ENCODE results near the gene RACK1.
A peak's percentile ranks its signal among the peaks of the same experiment; 100 is the strongest.
"Not testable (repeated sequence)": the region's sequence is repeated elsewhere in the genome, so short reads cannot be mapped to it uniquely, and the experiment has no call there.

Gene RACK1

DNA sequence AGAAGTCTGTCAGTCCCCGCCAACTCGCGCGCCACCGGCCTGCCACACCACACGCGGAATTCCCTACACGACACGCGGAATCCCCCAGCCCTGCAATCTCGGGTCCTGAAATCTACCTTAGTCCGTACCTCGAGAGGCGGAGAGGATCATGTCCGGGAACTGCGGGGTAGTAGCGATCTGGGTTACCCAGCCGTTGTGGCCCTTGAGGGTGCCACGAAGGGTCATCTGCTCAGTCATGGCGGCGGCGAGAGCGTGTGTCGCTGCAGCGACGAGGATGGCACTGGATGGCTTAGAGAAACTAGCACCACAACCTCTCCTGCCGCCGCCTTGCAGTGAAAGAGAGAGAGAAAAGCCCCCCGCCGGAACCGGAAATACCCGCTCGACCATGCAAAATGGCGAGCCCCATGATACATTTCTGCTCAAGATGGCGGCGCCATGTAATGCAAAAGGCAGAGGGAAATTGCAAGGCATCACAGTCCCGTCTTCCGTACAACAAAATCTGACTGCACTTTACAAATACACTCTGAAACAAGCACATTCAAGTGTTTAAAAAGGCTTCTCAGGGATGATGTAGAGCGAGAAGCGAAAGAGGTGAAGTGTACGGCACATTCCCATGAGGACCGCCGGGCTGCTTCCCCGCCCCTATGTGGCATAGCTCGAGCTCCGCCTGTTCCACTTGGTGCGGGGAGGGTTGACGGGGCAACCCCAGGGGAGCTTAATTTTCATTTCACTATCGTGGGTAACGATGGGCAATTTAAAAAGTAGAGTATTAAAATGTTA lies at the start of gene RACK1:
TSS of gene RACK1 (minus strand) at position 343 of the 780 bp plus-strand sequence. CDS start at position 237, 106 bp downstream.
- peak within 1 kb of the TSS; percentile 91 for H3K4me3 ChIP-seq
- no peak for TF ChIP-seq EZH2 (IDR thresholded peaks at IDR 0.05)
- peak; percentile 98 for TF ChIP-seq POLR2AphosphoS5 (IDR thresholded peaks at IDR 0.05; ENCODE audit: borderline replicate concordance, low read depth, low read length)
- TF ChIP-seq FOXP2 (optimal IDR thresholded peaks at IDR 0.05; ENCODE audit: control extremely low read depth, extremely low read length, insufficient read depth): no peak
- H3K36me3 ChIP-seq (ENCODE audit: insufficient read depth, low read length): peaks cover 53% of the 10 kb centered on the region
- no peaks in the 10 kb centered on the region for H3K9me3 ChIP-seq (ENCODE audit: low read depth, low read length)
- DNase-seq (ENCODE audit: low read depth, low spot score): peak; percentile 83
- H3K9ac ChIP-seq (ENCODE audit: insufficient read length): peak within 1 kb of the TSS; percentile 99
- peak within 1 kb of the TSS; percentile 99 for H3K27ac ChIP-seq

DNA sequence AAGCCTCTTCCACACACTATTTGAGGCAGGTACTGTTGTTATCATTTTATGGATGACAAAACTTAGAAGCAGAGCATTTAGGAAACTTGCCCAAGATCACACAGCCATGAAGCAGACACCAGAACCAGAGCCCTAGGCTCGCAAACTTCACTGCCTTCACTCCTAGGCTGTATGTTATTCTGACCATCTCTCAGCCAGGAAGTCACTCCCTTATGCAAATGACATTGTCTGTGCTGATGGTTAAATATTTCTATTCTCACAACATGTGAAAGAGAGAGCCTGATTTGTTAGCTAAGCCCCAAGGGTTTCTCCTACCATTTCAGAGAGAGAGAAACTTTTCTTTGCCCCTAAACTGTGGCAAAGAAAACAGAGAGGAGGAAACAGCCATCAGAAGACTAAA lies 43.6 kb upstream of the RACK1 start:
- not testable (repeated sequence) for H3K9ac ChIP-seq (ENCODE audit: insufficient read length)

DNA sequence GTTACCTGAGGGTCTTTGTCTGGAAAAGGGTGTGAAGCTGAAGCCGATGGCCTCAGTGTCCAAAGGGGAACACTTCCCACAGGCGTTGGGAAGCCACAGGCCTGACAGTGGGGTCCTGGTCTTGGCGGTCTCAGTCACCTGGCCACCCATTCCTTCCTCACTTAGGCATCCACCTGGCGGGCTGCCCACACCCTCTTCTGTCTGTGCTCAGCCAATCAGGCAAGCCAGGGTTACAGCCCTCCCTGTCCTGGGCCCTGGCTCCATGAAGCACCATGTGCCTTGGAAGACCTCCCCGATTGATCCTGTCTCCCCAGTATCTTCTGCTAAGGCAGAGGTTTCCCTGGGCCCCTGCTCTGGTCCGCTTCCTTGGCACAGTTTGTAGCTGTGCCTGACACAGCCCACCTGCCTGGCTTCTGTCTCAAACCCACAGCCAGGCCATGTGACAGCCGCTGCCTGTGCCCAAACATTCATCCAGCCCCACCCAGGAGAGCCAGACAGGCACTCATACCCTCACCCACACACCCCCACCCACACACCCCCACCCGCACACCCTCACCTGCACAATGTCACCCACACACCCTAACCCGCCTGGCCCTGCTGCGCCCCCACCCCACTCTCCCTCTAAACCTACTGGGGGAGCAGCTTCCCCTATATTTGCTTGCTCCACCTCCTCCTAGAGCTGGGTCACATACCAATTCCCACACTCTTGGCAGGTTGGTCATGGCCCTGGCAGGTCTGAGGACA lies 42.4 kb upstream of the RACK1 start:
- H3K9ac ChIP-seq (ENCODE audit: insufficient read length); H3K27ac ChIP-seq; H3K9me3 ChIP-seq (ENCODE audit: low read depth, low read length); H3K36me3 ChIP-seq (ENCODE audit: insufficient read depth, low read length); H3K4me3 ChIP-seq; DNase-seq (ENCODE audit: low read depth, low spot score): not testable (repeated sequence)

More for the DNA sequence above, 43.6 kb upstream of the RACK1 start:
- not testable (repeated sequence) for H3K9me3 ChIP-seq (ENCODE audit: low read depth, low read length); H3K4me3 ChIP-seq; DNase-seq (ENCODE audit: low read depth, low spot score); H3K27ac ChIP-seq; H3K36me3 ChIP-seq (ENCODE audit: insufficient read depth, low read length)

DNA sequence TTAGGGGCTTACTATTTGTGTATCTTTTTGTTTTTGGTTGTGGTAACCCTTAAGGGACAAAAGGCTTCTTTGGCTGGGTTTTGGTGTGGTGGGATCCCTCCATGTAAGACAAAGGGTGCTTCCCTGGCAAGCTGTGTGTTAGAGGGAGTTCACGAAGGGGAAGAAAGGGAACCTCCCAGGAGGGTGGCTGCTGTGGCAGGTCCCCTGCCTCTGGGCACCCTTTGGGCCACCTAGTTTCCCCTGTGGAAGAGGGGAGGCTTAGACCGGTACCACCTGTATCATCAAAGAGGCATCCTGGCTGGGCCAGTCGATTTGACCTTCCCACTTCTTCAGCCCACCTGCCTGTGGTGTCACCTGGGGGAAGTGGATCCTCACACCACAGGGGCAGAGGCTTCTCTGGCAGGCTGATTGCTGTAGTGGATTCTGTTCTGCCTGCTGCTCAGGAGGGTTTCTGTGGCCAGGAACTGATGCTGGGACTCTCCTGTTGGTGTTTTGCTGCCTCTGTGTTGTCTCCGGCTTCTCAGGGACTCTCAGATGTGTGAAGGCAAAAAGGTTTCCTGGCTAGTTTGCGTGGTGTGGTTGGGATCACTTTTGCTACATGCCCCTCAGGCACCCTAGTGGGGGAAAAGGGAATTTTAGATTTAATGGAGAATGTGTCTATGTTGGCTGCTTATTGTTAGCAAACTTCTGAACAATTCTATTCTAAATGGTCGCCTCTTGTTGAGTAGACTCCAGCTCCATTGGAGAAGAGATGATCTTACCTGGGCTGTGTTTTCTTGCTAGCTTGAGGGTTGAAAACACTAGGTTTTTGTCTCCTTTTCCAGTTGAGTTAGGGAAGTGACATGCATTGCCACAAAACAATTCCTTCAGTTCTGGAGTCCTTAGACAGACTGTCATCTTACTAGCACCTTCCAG lies 40.4 kb upstream of the RACK1 start:
- not testable (repeated sequence) for H3K9me3 ChIP-seq (ENCODE audit: low read depth, low read length); H3K27ac ChIP-seq; H3K4me3 ChIP-seq; H3K9ac ChIP-seq (ENCODE audit: insufficient read length); DNase-seq (ENCODE audit: low read depth, low spot score); H3K36me3 ChIP-seq (ENCODE audit: insufficient read depth, low read length)

DNA sequence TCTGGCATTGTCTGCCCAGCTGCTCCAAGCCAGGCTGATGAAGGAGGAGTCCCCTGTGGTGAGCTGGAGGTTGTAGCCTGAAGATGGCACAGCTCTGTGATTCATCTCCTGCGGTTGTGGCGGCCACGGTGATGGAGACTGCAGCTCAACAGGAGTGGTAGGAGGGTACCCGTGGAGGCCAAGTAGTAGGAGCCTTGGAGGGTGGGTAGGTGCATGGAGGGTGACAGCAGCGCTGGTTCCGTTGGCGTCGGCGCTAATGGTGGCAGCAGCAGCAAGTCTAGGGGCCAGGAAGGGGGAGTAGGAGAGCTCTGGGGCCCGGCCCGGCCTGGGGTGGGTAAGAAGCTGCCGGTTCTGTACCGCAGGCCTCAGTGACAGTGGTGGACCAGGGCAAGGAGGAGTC lies 39.6 kb upstream of the RACK1 start:
- H3K36me3 ChIP-seq (ENCODE audit: insufficient read depth, low read length): no peaks in the 10 kb centered on the region
- H3K27ac ChIP-seq: no peak overlapping the region
- TF ChIP-seq FOXP2 (optimal IDR thresholded peaks at IDR 0.05; ENCODE audit: control extremely low read depth, extremely low read length, insufficient read depth) (no peak), POLR2AphosphoS5 (IDR thresholded peaks at IDR 0.05; ENCODE audit: borderline replicate concordance, low read depth, low read length) (no peak)
- H3K4me3 ChIP-seq: no peak overlapping the region
- H3K9ac ChIP-seq (ENCODE audit: insufficient read length): no peak overlapping the region
- no peak for DNase-seq (ENCODE audit: low read depth, low spot score)
- no peaks in the 10 kb centered on the region for H3K9me3 ChIP-seq (ENCODE audit: low read depth, low read length)

DNA sequence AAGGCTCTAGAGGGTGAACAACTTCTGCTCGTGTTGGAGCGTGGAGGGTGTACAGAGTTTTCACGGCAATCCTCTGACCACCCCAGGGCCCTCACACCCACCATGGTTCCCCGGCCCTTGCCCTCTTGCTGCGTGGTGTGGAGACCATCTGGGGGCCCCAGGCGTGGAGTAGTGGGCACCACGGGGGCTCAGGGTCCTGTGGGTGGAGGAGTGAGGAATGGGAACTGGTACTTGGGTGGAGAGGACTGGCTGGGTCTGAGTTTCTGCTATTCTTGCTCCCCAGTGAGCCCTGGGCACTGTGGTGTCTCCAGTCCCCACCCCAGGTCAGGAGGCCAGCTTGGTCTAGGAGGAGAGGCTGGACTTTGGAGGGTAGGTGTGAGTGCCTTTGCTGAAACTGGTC lies 39.2 kb upstream of the RACK1 start:
- Histone ChIP-seq H3K9ac (ENCODE audit: insufficient read length) (no peak overlapping the region), H3K4me3 (no peak overlapping the region), H3K27ac (no peak overlapping the region), H3K36me3 (ENCODE audit: insufficient read depth, low read length) (no peaks in the 10 kb centered on the region), H3K9me3 (ENCODE audit: low read depth, low read length) (no peaks in the 10 kb centered on the region)
- TF ChIP-seq FOXP2 (optimal IDR thresholded peaks at IDR 0.05; ENCODE audit: control extremely low read depth, extremely low read length, insufficient read depth): no peak
- no peak for TF ChIP-seq EZH2 (IDR thresholded peaks at IDR 0.05)
- no peak for TF ChIP-seq POLR2AphosphoS5 (IDR thresholded peaks at IDR 0.05; ENCODE audit: borderline replicate concordance, low read depth, low read length)
- DNase-seq (ENCODE audit: low read depth, low spot score): no peak

DNA sequence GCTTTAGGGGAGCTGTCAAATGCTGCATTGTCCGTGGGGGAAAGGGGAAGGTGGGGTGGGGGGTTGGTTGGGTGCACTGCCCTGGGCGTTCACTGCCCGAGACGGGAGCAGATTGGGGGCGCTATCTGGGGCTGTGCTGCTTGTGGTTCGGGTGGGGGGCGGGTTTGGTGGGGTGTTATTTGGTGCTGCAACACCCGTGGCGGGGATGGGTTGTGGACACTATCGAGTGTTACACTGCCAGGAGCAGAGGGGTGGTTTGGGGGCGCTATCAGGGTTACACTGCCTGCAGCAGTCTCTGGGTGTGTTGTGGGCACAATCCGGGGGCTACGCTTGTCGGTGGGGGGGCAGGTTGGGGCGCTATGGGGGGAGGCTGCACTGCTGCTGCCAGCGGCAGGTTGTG lies 38.7 kb upstream of the RACK1 start:
- not testable (repeated sequence) for H3K9me3 ChIP-seq (ENCODE audit: low read depth, low read length); DNase-seq (ENCODE audit: low read depth, low spot score); H3K4me3 ChIP-seq; H3K9ac ChIP-seq (ENCODE audit: insufficient read length); H3K36me3 ChIP-seq (ENCODE audit: insufficient read depth, low read length); H3K27ac ChIP-seq

DNA sequence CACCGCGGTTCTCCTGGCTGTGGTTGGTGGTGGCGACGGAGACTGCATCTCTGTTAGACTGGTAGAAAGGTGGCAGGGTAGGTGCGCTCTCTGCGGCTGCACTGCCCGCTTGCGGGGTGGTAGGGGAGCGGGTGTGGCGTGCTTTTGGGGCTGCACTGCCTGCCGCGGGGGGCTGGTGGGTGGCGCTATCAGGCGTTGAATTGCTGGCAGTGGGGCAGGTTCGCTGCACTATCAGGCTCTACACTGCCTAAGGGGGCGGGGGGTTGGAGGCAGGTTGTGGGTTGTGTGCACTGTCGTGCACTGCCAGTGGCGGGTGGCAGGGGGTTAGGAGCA lies 38.2 kb upstream of the RACK1 start:
- H3K9ac ChIP-seq (ENCODE audit: insufficient read length): no peak overlapping the region
- H3K9me3 ChIP-seq (ENCODE audit: low read depth, low read length): no peaks in the 10 kb centered on the region
- TF ChIP-seq EZH2 (IDR thresholded peaks at IDR 0.05) (no peak), POLR2AphosphoS5 (IDR thresholded peaks at IDR 0.05; ENCODE audit: borderline replicate concordance, low read depth, low read length) (no peak), FOXP2 (optimal IDR thresholded peaks at IDR 0.05; ENCODE audit: control extremely low read depth, extremely low read length, insufficient read depth) (no peak)
- no peak overlapping the region for H3K27ac ChIP-seq
- no peaks in the 10 kb centered on the region for H3K36me3 ChIP-seq (ENCODE audit: insufficient read depth, low read length)
- H3K4me3 ChIP-seq: no peak overlapping the region
- no peak for DNase-seq (ENCODE audit: low read depth, low spot score)
